ENCODE results near the gene TIMP1. TPM values are rescaled to one million over a fixed set of nuclear protein-coding genes. Genes with fewer than 3 reads are reported as not detected.

Gene TIMP1
- total RNA-seq, 1 experiment from 2014 or later: 35.4 TPM

GRCh38 chrX:47611489-47611888, 29.3 kb downstream of the TIMP1 start (continued):
- no peak for TF ChIP-seq ZBTB43 (CRISPR knock-in tag; IDR thresholded peaks at IDR 0.05)

- no peak for DNase-seq (ENCODE audit: low spot score)
- no peak for ATAC-seq
- Mint-ChIP-seq H3K36me3 (peaks cover 4% of the 10 kb centered on the region; the same call in 1 of the 2 replicates), H3K27ac (no peak overlapping the region), H3K9me3 (peaks cover 5% of the 10 kb centered on the region), H3K4me3 (no peak overlapping the region), H3K4me1 (peaks cover 19% of the 10 kb centered on the region), H3K27me3 (ENCODE audit: low read depth) (no peaks in the 10 kb centered on the region; the same call in 1 of the 2 replicates)
- POLR2A ChIA-PET: no interaction called here
- TF ChIP-seq NFATC4 (CRISPR knock-in tag; IDR thresholded peaks at IDR 0.05) (no peak), ZNF671 (CRISPR knock-in tag; IDR thresholded peaks at IDR 0.05) (no peak), ZNF281 (CRISPR knock-in tag; IDR thresholded peaks at IDR 0.05) (no peak), NR2C2 (CRISPR knock-in tag; IDR thresholded peaks at IDR 0.05) (no peak), FOXP1 (CRISPR knock-in tag; IDR thresholded peaks at IDR 0.05; ENCODE audit: borderline replicate concordance) (no peak), SMAD3 (CRISPR knock-in tag; IDR thresholded peaks at IDR 0.05; ENCODE audit: borderline replicate concordance) (no peak), ATF1 (CRISPR knock-in tag; IDR thresholded peaks at IDR 0.05) (no peak), ZNF121 (CRISPR knock-in tag; IDR thresholded peaks at IDR 0.05) (no peak), FOXK1 (CRISPR knock-in tag; IDR thresholded peaks at IDR 0.05) (no peak), TP53 (CRISPR knock-in tag; IDR thresholded peaks at IDR 0.05) (no peak), USF1 (CRISPR knock-in tag; IDR thresholded peaks at IDR 0.05) (no peak)
- CTCF ChIA-PET: no interaction called here
These were observed 29.7 kb downstream of the TIMP1 start for GRCh38 chrX:47611926-47612325.

GRCh38 chrX:47612418-47612817, 30.2 kb downstream of the TIMP1 start:
- DNase-seq (ENCODE audit: low spot score) (no peak), ATAC-seq (no peak)
- H3K9me3 Mint-ChIP-seq: peaks cover 5% of the 10 kb centered on the region
- CTCF ChIA-PET: no interaction called here
- peaks cover 19% of the 10 kb centered on the region for H3K4me1 Mint-ChIP-seq
- H3K27me3 Mint-ChIP-seq (ENCODE audit: low read depth): peaks cover under 1% of the 10 kb centered on the region
- H3K36me3 Mint-ChIP-seq: peaks cover 4% of the 10 kb centered on the region; the same call in 1 of the 2 replicates
- POLR2A ChIA-PET: no interaction called here
- no peak overlapping the region for H3K4me3 Mint-ChIP-seq
- no peak overlapping the region for H3K27ac Mint-ChIP-seq
- TF ChIP-seq E2F4 (CRISPR knock-in tag; IDR thresholded peaks at IDR 0.05; ENCODE audit: borderline replicate concordance, low read depth) (no peak), GABPB1 (CRISPR knock-in tag; IDR thresholded peaks at IDR 0.05) (no peak), ATF1 (CRISPR knock-in tag; IDR thresholded peaks at IDR 0.05) (no peak), E2F1 (CRISPR knock-in tag; IDR thresholded peaks at IDR 0.05) (no peak), E2F5 (CRISPR knock-in tag; IDR thresholded peaks at IDR 0.05) (no peak), AFF4 (CRISPR knock-in tag; IDR thresholded peaks at IDR 0.05; ENCODE audit: borderline replicate concordance) (no peak), ZMAT4 (CRISPR knock-in tag; IDR thresholded peaks at IDR 0.05) (no peak), NFATC4 (CRISPR knock-in tag; IDR thresholded peaks at IDR 0.05) (no peak), SMAD4 (CRISPR knock-in tag; IDR thresholded peaks at IDR 0.05) (no peak), KAT7 (CRISPR knock-in tag; IDR thresholded peaks at IDR 0.05; ENCODE audit: borderline replicate concordance) (no peak), NR1H2 (CRISPR knock-in tag; IDR thresholded peaks at IDR 0.05) (no peak)

Data from WTC11 (cell line).